Stimulated activated CD8-positive, alpha-beta memory T cell treated with anti-CD3 and anti-CD28 coated beads, Interleukin-15, amount 100 ng/mL, for 1 hour (primary cell): ENCODE results near the gene SLC1A5.
"Not testable (repeated sequence)": the region's sequence is repeated elsewhere in the genome, so short reads cannot be mapped to it uniquely, and the experiment has no call there.

Experiments
- DNase-seq: peaks from one replicate; pipeline ENCODE4 v3.0.0-alpha.2; 2020; ENCODE audit warnings: low read depth

Gene SLC1A5

DNA sequence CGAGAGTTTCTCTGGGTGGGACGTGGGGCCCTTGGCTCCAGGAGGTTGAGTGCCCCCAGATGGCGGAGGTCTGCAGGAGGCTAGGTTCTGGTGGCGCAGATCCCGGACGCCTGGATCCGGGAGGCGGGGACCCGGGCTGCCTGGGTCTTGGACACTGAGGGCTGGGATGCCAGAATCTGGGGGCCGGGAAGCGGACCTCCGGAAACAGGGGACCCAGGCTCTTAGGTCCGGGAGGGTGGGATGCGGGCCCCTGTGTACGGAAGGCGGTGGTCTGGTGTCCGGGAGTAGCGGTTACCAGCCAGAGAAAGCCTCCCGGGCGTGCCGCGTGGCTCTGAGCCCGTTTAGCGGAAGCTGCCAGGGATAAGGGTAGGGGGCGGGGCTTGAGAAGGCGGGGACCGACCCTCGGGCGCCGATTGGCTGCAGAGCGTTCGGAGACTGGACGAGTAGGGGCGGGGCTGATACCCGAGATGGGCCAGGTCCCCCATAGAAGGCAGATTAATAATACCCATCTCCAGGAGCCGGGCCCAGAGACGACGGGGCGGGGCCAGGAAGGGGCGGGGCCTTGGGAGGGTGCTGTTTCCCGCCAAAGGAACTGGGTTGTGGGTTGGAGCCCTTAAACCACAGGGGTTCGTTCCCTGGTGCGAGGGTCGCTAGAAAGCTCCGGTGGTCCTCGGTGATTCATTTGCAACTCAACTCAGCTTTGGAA, at the start of gene SLC1A5:
Gene SLC1A5, minus strand, starts transcription at position 333 of the 706 bp plus-strand sequence. CDS start 629 bp downstream, outside the sequence.
- peak; percentile 94 for DNase-seq

GRCh38 chr19:46838160-46838559, 49.8 kb upstream of the SLC1A5 start:
- DNase-seq = no peak

- no peak for DNase-seq
Observed at GRCh38 chr19:46834984-46835383, 46.6 kb upstream of the SLC1A5 start.

- no peak for DNase-seq
Observed at GRCh38 chr19:46834121-46834520, 45.7 kb upstream of the SLC1A5 start.

DNA sequence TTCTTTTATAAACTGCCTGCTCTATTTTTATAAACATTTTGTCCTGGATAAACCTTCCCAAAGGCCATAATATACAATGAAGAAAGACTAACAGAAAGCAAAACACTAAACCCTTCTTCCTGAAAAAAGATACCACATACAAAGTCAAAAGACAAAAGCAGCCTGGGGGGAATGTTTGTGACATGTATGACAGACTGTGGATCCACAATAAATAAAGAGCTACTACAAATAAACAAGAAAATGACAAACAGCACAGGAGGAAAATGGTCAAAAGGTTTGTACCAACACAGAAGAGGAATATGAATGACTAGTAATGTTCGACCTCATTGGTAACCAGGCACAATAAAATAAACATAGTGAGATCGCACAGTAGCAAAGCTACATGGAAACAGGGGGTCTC, 42.5 kb upstream of the SLC1A5 start:
- no peak for DNase-seq

GRCh38 chr19:46828484-46828883, 40.1 kb upstream of the SLC1A5 start:
- DNase-seq = no peak

DNA sequence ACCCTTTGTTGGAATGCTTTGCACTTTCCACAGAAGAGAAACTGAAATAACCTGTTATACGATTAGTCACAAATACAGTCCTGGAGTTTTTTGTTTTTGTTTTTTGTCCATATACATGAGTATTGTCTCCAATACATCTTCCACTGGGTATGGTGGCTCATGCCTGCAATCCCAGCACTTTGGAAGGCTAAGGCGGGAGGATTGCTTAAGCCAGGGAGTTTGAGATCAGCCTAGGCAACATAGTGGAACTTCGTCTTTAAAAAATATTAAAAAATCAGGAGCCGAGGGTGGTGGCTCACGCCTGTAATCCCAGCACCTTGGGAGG, 37.3 kb upstream of the SLC1A5 start:
- DNase-seq = no peak

GRCh38 chr19:46824890-46825730, 36.7 kb upstream of the SLC1A5 start:
- no peak for DNase-seq

GRCh38 chr19:46823049-46823448, 34.7 kb upstream of the SLC1A5 start:
- no peak for DNase-seq

DNA sequence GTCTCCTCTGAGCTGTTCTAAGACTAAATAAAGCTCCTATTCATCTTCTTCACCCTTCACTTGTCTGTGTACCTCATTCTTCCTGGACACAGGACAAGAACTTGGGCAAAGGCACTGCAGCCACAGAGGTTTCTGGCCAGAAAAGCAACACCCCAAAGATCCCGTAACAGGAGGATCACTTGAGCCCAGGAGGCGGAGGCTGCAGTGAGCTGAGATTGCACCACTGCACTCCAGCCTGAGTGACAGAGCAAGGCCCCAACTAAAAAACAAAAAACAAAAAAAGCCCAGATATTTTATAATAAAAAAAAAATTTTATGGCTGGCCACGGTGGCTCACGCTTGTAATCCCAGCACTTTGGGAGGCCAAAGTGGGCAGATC, 34.0 kb upstream of the SLC1A5 start:
- DNase-seq = not testable (repeated sequence)

DNA sequence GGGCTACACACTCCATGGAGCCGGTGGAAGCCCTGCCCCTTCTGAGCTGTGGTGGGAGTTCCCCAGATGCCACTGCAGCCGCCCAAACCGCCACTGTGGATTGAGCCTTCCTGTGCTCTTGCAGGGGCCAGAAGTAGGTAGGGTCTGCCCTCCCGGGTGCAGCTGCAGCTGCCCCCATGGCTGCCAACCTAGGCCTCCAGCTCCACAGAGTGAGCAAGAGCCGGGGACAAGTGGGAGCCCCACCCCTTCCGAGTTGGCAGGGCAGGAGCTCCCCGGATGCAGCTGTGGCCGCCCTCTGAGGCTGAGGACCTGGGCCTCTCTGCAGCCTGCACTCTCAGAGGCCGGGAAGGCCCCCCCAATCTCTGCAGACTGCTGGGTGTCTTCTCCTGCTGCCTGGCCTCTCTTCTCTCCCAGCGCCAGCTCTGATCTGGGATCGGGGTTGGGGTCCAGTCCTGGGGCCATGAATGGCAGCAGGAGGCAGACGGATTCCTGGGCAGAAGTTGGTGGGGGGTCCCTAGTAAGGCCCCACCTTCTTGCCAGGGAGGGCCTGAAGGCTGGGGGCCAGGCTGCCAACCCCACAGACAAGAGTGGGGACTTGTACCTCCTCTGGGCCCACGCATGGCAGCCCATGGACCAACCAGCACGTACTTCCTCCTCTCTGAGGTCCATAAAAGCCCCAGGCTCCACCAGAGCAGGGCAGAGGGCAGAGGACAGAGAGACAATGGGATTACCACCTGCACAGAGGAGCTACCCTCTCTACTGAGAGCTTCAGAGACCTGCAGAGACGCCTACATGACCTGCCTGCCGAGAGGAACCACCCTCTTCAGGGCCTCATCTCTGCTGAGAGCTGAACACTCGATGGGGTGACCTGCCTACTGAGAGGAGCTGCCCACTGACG, 33.4 kb upstream of the SLC1A5 start:
- DNase-seq = peak; percentile 23

DNA sequence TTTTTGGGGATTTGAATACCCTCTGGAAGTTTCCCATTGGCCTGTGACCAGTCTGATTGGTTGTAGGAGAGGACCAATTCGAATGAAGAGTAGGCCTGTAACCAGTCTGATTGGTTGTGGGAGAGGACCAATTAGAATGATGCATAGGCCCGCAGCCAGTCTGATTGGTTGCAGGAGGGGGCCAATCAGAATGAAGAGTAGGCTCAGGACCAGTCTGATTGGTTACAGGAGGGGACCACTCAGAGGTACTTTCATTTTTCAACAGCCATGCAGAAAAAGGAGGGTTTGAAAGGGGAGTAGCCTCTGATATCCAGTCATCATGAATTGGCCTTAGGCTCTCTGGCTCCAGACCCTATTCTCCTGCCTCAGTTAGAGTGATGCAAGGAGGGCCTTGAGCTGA, 30.4 kb upstream of the SLC1A5 start:
- DNase-seq = no peak

DNA sequence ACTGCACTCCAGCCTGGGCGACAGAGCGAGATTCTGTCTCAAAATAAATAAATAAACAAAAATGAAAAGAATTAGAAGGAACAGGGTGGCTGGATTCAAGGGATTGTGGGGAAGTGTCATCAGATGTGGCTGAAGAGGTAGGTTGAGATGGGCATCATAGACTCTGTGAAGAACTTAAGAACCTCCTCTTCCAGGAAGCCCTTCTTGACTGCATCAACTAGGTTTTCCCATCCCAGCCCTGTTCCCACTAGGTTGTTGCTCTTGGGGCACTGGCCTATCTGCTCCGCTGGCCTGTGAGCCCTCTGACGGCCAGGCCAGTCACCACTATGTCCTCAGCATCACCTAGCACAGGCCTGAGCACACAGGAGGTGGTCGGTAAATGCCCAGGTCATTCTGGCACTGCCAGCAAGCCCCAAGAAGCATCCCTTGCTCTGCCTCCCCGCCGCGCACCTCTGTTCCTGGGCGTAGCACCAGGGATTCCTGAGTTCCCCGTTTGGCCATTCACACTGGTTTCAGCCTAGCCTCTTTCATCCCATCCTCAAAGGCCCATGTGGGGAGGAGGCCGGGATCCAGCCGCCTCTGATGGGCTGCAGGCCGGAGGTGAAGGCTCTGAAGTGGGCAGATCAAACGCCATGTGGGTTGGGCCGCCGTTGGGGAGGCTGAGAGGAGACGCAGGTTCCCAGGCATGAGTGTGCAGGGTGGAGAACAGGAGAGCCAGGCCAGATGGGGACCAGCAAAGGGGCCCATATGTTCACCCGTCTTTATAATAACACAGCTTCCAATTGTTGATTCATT, 27.6 kb upstream of the SLC1A5 start:
- DNase-seq = no peak

DNA sequence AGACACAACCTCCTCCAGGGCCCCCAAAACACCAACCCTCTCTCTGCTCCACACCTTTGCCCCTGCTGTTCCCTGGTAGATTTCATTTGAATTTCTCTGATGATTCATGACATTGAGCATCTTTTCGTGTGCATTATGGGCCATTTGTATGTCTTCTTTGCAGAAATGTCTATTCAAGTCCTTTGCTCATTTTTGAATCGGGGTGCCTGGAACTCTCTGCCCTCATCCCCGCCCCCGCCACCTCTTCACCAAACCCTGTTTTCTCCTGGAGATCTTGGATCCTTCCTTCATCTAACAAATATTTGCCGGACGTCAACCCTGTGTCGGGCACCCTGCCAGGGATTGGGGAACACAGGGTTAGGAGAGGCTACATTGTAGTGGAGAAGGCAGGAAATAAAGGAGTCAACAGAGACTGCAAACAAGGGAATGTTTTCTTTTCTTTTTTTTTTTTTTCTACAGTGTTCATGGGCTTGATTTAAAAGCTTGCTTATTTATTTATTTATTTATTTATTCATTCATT, 25.5 kb upstream of the SLC1A5 start:
- no peak for DNase-seq

GRCh38 chr19:46812977-46813838, 24.8 kb upstream of the SLC1A5 start:
- DNase-seq = no peak

DNA sequence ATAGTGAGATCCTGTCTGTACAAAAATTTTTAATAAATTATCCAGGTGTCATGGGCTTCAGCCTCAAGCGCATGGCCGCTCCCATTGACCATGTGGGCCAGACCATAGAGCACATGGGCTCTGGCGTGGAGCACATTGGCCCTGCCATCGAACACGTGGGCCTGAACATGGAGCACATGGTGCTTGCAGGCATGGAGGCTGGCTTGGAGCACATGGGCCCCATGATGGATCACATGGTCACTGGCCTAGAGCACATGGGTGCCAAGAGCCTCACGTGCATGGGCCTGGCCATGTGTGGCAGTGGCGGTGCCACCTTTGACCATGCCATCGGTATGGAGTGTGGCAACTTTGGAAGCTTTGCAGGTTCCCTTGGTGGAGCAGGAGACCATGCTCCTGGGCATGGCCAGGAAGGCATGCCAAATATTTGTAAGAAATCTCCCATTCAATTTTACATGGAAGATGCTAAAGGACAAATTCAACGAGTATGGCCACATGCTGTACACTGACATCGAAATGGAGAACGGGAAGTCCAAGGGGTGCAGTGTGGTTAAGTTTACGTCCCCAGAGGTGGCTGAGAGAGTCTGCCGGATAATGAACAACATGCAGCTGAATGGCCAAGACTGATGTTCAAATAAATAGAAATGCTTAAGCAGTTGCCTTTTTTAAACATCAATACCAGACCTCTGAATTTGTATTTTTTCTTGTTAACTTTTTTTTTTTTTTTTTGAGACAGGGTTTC, 21.3 kb upstream of the SLC1A5 start:
- no peak for DNase-seq

DNA sequence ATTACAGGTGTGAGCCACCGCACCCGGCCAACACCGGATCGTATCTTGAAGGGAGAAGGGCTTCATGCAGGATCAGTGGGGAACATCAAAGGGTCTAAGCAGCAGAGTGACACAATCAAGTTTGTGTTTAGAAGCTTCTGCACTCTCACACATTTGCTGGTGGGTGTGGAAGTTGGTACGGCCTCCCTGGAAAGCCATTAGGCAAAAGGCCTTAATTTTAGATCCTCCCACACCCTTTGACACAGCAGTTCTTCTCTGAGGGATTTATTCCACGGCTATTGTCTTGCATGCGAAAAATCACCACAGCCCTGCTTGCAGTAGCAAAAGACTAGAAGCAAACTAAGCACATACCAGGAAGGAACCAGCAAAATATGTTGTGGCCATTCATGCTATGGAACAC, 18.3 kb upstream of the SLC1A5 start:
- no peak for DNase-seq

DNA sequence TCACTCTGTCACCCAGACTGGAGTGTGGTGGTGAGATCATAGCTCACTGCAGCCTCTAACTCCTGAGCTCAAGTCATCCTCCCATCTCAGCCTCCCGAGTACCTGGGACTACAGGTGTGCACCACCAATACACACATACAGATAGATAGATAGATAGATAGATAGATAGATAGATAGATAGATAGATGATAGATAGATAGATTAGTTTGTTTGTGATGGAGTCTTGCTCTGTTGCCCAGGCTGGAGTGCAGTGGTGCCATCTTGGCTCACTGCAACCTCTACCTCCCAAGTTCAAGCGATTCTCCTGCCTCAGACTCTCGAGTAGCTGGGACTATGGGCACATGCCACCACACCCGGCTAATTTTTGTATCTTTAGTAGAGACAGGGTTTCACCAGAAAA, 16.0 kb upstream of the SLC1A5 start:
- DNase-seq = not testable (repeated sequence)

- no peak for DNase-seq
Observed at GRCh38 chr19:46803555-46803954, 15.2 kb upstream of the SLC1A5 start.

DNA sequence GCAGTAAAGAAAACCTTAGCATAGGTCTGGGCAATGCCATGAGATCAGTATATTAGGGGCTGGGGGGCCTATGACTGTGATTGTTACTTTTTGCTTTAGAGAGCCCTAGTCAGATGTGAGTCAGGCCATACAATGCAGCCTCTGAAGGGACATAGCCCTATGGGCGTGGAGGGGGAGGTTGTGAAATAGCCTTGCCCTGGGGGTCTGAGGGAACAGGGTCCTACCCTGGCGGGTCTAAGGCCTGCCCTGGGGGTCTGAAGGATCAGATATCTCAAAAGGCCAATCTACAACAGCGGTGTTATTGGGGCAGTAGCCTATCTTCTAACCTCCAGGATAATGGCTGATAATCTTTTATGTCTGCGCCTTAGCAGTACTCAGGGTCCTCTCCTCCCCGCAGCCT, 13.8 kb upstream of the SLC1A5 start:
- no peak for DNase-seq
